GM12875 (cell line): ENCODE data around the gene STUB1.

Experiments used
- H3K4me3 ChIP-seq: one replicate; pipeline ENCODE4 v1.5.1; 2011; ENCODE audit warnings: low read depth, low read length, control low read depth
- CTCF ChIP-seq: IDR thresholded peaks from 2 replicates; pipeline ENCODE4 v1.5.1; 2011; ENCODE audit warnings: low read depth, mild to moderate bottlenecking, control low read depth, inconsistent platforms, low read length, moderate library complexity, borderline replicate concordance; ENCODE audit not compliant: insufficient read depth

Gene STUB1

GRCh38 chr16:640614-641013 lies 39.6 kb upstream of the STUB1 start:
- no peak for TF ChIP-seq CTCF
- H3K4me3 ChIP-seq = peak overlapping the region; percentile 16

GRCh38 chr16:641326-642188 lies 38.7 kb upstream of the STUB1 start, which contains the start of gene MCRIP2:
MCRIP2 (plus strand) TSS chr16:641828; CDS start chr16:641992, 164 bp downstream.
- H3K4me3 ChIP-seq = peak within 1 kb of the TSS; percentile 63
- TF ChIP-seq CTCF = no peak

GRCh38 chr16:642189-643049 lies 37.8 kb upstream of the STUB1 start:
- H3K4me3 ChIP-seq = peak overlapping the region; percentile 63
- TF ChIP-seq CTCF = no peak

GRCh38 chr16:643050-643368 lies 37.2 kb upstream of the STUB1 start:
- peak overlapping the region; percentile 63 for H3K4me3 ChIP-seq
- TF ChIP-seq CTCF = no peak

- H3K4me3 ChIP-seq = no peak overlapping the region
- no peak for TF ChIP-seq CTCF
These were observed 35.7 kb upstream of the STUB1 start for GRCh38 chr16:644556-644955.

- no peak overlapping the region for H3K4me3 ChIP-seq
- TF ChIP-seq CTCF = no peak
These were observed 34.1 kb upstream of the STUB1 start for GRCh38 chr16:645852-646678.
